Heart left ventricle (tissue), 13 donors: Measurements from ENCODE around the gene IPO9.

Experiments used
- CTCF ChIP-seq, 12 donors: fragments of 200-600 bp; sonication (generic) in 4 of 12; IDR thresholded peaks; one replicate each; pipeline versions ENCODE4 v1.5.0 to v1.8.0; 2018 to 2022; ENCODE audit warnings: antibody characterized with exemption in 12 of 12, mild to moderate bottlenecking in 5 of 12
- POLR2A ChIP-seq, 2 donors: fragments of 450-650 bp; IDR thresholded peaks; one replicate each; pipeline ENCODE4 v1.6.1; 2017; ENCODE audit warnings: antibody characterized with exemption in 2 of 2, mild to moderate bottlenecking in 2 of 2, moderate library complexity in 2 of 2
- donor health status: ischemic (EF 13 %, LVEDD 7.1; RV severe dilation, severe dysfunction).
- donor health status: DM: no; HTN: yes; CAD: no.
- donor health status: DM: no; HTN: no; CAD: no.
- donor health status: ischemic (EF 25% LVEDD 6.9; RV normal size, moderate dysfunction).
- donor health status: ischemic (EF 25% LVEDD 5.7; RV mildly dilated, moderate dysfunction).
- donor health status: ischemic (EF 35%, LVEDD 5.7; RV mildly dilated, moderate dysfunction).
- donor health status: nonischemic (EF 11% LVEDD 7.7; RV severe dilation, severe dysfunction).
- donor health status: DM: yes; HTN: yes; CAD: no.
- donor health status: PGD.
- donor health status: ischemic (EF 29% LVEDD 5.4; RV normal size, mild dysfunction).
- donor health status: nonischemic (EF 23%, LVEDD 6.1; RV moderate dilation, normal function).

- TF ChIP-seq CTCF (IDR thresholded peaks at IDR 0.05): no peak
- no peak for TF ChIP-seq POLR2A (IDR thresholded peaks at IDR 0.05)
Observed at GRCh38 chr1:201786824-201787223, 42.1 kb upstream of the IPO9 start.
